SH-SY5Y (cell line): ENCODE results near the gene TTC39A.

Source experiments
- GATA2 ChIP-seq: IDR thresholded peaks from 2 replicates; pipeline ENCODE4 v1.6.1; 2011; ENCODE audit warnings: mild to moderate bottlenecking, low read depth, low read length
- GATA3 ChIP-seq: IDR thresholded peaks from 2 replicates; pipeline ENCODE4 v1.6.1; 2011; ENCODE audit warnings: low read depth, mild to moderate bottlenecking, low read length, moderate library complexity

DNA sequence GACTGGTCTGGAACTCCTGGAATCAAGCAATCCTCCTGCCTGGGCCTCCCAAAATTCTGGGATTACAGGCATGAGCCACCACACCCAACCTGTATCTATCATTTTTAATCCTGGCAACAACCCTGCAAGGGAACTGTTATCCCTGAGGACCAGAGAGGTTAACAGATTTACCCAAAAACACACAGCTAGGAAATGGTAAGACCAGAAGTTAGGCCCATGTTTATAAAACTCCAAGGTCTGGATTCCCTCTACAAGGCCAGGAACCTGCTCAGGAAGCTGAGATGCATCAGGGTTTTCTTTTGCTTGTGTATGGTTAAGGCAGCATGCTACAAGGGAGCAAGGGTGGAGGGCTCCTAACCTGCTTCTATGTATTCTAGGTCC, 17.8 kb upstream of the TTC39A start:
- TF ChIP-seq GATA3: no peak
- no peak for TF ChIP-seq GATA2
